Measurements from ENCODE around the gene ZIC5. TPM values are rescaled to one million over a fixed set of nuclear protein-coding genes. Genes with fewer than 3 reads are reported as not detected.

Gene ZIC5
- total RNA-seq, 1 experiment from 2014 or later = not detected

- DNase-seq (no peak), ATAC-seq (no peak)
- Histone ChIP-seq H3K9me2 (replicated peaks; ENCODE audit: low read length) (no peaks in the 10 kb centered on the region), H2AFZ (ENCODE audit: low read length) (no peak overlapping the region), H3K9me3 (ENCODE audit: low read length) (no peaks in the 10 kb centered on the region), H3K4me2 (ENCODE audit: low read length) (no peak overlapping the region), H3K27me3 (ENCODE audit: low read length) (no peaks in the 10 kb centered on the region), H4K20me1 (ENCODE audit: low read length) (no peaks in the 10 kb centered on the region), H3K9ac (ENCODE audit: low read length) (no peak overlapping the region), H3K79me2 (ENCODE audit: low read length) (no peaks in the 10 kb centered on the region), H3K36me3 (ENCODE audit: low read depth, low read length) (no peaks in the 10 kb centered on the region), H3K4me3 (ENCODE audit: low read length) (no peak overlapping the region), H3K4me1 (ENCODE audit: insufficient read depth, low read length) (no peaks in the 10 kb centered on the region), H3F3A (ENCODE audit: low read length, unreplicated experiment) (no peaks in the 10 kb centered on the region), H3K27ac (ENCODE audit: low read length) (no peak overlapping the region)
- no TSS peak for BruUV-seq (replicated peaks)
- TF ChIP-seq CTCF (conservative IDR thresholded peaks at IDR 0.05; ENCODE audit: low read depth, low read length) = no peak
- TF ChIP-seq EZH2phosphoT487 (IDR thresholded peaks at IDR 0.05; ENCODE audit: borderline replicate concordance, low read length) = no peak
- no peak for TF ChIP-seq EZH2 (IDR thresholded peaks at IDR 0.05; ENCODE audit: low read length, unreplicated experiment)
- ChIA-PET POLR2A (ENCODE audit: unreplicated experiment) (no interaction called here), CTCF (no interaction called here)
- intact Hi-C loops (cut with micrococcal nuclease) = no loop called here
Observed at GRCh38 chr13:99932912-99933311, 38.7 kb downstream of the ZIC5 start.

- no peaks in the 10 kb centered on the region for H4K20me1 ChIP-seq (ENCODE audit: low read length)
- no peak overlapping the region for H2AFZ ChIP-seq (ENCODE audit: low read length)
- no peaks in the 10 kb centered on the region for H3K36me3 ChIP-seq (ENCODE audit: low read depth, low read length)
- DNase-seq (no peak), ATAC-seq (no peak)
- POLR2A ChIA-PET (ENCODE audit: unreplicated experiment) = no interaction called here
- no peaks in the 10 kb centered on the region for H3K9me3 ChIP-seq (ENCODE audit: low read length)
- no peaks in the 10 kb centered on the region for H3K4me1 ChIP-seq (ENCODE audit: insufficient read depth, low read length)
- no peak overlapping the region for H3K4me3 ChIP-seq (ENCODE audit: low read length)
- no TSS peak for BruUV-seq (replicated peaks)
- TF ChIP-seq EZH2 (IDR thresholded peaks at IDR 0.05; ENCODE audit: low read length, unreplicated experiment) (no peak), CTCF (conservative IDR thresholded peaks at IDR 0.05; ENCODE audit: low read depth, low read length) (no peak), EZH2phosphoT487 (IDR thresholded peaks at IDR 0.05; ENCODE audit: borderline replicate concordance, low read length) (no peak)
- H3F3A ChIP-seq (ENCODE audit: low read length, unreplicated experiment) = no peaks in the 10 kb centered on the region
- no peaks in the 10 kb centered on the region for H3K79me2 ChIP-seq (ENCODE audit: low read length)
- H3K9ac ChIP-seq (ENCODE audit: low read length) = no peak overlapping the region
- CTCF ChIA-PET = no interaction called here
- H3K27ac ChIP-seq (ENCODE audit: low read length) = no peak overlapping the region
- intact Hi-C loops (cut with micrococcal nuclease) = no loop called here
- H3K4me2 ChIP-seq (ENCODE audit: low read length) = no peak overlapping the region
- no peaks in the 10 kb centered on the region for H3K9me2 ChIP-seq (replicated peaks; ENCODE audit: low read length)
- no peaks in the 10 kb centered on the region for H3K27me3 ChIP-seq (ENCODE audit: low read length)
Observed at GRCh38 chr13:99930925-99931324, 40.6 kb downstream of the ZIC5 start.

GRCh38 chr13:99929866-99930265 is 41.7 kb downstream of the ZIC5 start:
- Histone ChIP-seq H3K4me1 (ENCODE audit: insufficient read depth, low read length) (no peaks in the 10 kb centered on the region), H3K27ac (ENCODE audit: low read length) (no peak overlapping the region), H3K36me3 (ENCODE audit: low read depth, low read length) (no peaks in the 10 kb centered on the region), H3K27me3 (ENCODE audit: low read length) (no peaks in the 10 kb centered on the region), H3K79me2 (ENCODE audit: low read length) (no peaks in the 10 kb centered on the region), H3K9ac (ENCODE audit: low read length) (no peak overlapping the region), H3K4me2 (ENCODE audit: low read length) (no peak overlapping the region), H3F3A (ENCODE audit: low read length, unreplicated experiment) (no peaks in the 10 kb centered on the region), H3K9me2 (replicated peaks; ENCODE audit: low read length) (no peaks in the 10 kb centered on the region), H3K9me3 (ENCODE audit: low read length) (no peaks in the 10 kb centered on the region), H2AFZ (ENCODE audit: low read length) (no peak overlapping the region), H4K20me1 (ENCODE audit: low read length) (no peaks in the 10 kb centered on the region), H3K4me3 (ENCODE audit: low read length) (no peak overlapping the region)
- TF ChIP-seq EZH2phosphoT487 (IDR thresholded peaks at IDR 0.05; ENCODE audit: borderline replicate concordance, low read length) = no peak
- no peak for TF ChIP-seq EZH2 (IDR thresholded peaks at IDR 0.05; ENCODE audit: low read length, unreplicated experiment)
- TF ChIP-seq CTCF (conservative IDR thresholded peaks at IDR 0.05; ENCODE audit: low read depth, low read length) = no peak
- CTCF ChIA-PET = no interaction called here
- intact Hi-C loops (cut with micrococcal nuclease) = no loop called here
- DNase-seq (no peak), ATAC-seq (no peak)
- POLR2A ChIA-PET (ENCODE audit: unreplicated experiment) = no interaction called here
- BruUV-seq (replicated peaks) = no TSS peak
